Stimulated activated CD8-positive, alpha-beta memory T cell treated with anti-CD3 and anti-CD28 coated beads, Interleukin-2, amount 100 ng/mL, for 1 hour (primary cell): ENCODE measurements around the gene ZNF581.

Source experiments
- DNase-seq, 2 donors: peaks; one replicate each; pipeline ENCODE4 v3.0.0-alpha.2; 2020; ENCODE audit warnings: low read depth in 2 of 2

Gene ZNF581

GRCh38 chr19:55666343-55667005 is 23.0 kb downstream of the ZNF581 start:
- no peak for DNase-seq

DNA sequence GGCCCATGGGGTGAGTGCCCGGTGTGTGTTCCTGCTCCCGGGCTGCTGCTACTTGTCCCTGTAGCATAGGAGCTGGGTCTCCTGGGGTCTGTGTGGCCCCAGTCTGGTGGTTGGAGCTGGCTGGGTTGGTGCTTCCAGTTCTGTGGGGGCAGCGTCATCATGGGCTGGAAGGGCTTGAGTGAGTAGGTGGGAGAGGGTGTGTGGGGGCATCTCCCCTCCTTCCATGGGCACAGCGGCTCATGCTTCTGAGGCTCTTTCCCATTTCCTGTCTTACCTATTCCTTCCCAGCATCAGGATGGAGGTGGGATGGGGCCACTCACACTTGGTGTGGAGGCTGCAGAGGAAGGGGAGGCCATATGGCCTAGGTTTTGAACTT is 23.5 kb downstream of the ZNF581 start:
- DNase-seq: no peak

DNA sequence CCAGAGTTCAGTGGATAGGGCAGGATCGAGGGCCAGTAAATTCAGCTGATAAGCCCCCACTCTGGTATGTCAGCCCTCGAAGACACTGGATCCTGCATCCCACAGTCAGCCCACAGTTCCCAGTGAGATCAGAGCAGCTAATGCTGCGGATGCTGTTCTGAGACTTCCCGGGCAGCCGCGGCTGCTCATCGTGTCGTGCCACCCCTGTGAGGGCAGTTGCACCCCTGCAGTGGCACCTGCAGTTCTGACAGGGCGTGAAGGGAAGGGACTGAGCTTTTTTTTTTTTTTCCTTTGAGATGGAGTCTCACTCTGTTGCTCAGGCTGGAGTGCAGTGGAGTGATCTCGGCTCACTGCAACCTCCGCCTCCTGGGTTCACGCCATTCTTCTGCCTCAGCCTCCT is 24.1 kb downstream of the ZNF581 start:
- DNase-seq: no peak

DNA sequence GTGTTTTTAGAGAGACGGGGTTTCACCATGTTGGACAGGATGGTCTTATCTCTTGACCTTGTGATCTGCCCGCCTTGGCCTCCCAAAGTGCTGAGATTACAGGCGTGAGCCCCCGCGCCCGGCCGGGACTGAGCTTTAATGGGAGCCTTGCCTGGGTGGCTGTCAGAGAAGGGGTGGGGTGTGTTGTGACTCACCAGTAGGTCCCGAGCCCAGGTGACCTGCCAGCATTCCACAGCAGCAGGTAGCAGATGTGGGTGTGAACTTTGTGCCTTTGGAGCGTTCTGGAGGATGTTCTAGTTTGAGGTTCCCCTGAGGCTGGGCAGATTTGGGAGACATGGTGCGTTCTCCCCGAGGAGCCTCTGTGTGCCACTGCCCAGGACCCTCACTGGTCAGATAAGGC is 24.5 kb downstream of the ZNF581 start:
- no peak for DNase-seq

DNA sequence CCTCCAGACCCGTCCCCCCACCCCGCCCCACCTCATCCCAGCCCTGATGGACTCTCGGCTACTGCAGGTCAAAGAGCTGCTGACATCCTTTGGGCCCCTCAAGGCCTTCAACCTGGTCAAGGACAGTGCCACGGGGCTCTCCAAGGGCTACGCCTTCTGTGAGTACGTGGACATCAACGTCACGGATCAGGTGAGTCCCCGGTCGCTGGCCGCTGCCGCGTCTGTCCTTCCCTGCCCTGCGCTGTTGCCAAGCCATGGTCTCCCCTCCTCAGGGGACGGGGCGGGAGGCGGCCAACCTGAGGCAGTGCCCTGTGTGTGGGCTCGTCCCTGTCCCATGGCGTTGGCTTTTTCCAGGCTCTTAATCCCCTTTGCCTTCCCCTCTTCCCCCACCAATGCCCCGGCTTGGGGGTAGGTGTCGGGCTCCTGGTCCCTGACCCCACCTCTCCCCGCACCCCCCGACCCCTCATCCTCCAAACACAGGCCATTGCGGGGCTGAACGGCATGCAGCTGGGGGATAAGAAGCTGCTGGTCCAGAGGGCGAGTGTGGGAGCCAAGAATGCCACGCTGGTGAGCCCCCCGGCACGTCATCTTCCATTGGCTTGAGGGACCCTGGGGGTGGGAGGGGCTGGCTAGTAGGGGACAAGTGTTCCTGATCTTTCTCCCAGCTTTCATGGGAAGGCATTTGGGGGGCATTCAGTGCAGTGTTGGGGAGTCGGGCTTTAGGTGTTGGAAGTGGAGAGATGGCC is 25.3 kb downstream of the ZNF581 start:
- DNase-seq: no peak

DNA sequence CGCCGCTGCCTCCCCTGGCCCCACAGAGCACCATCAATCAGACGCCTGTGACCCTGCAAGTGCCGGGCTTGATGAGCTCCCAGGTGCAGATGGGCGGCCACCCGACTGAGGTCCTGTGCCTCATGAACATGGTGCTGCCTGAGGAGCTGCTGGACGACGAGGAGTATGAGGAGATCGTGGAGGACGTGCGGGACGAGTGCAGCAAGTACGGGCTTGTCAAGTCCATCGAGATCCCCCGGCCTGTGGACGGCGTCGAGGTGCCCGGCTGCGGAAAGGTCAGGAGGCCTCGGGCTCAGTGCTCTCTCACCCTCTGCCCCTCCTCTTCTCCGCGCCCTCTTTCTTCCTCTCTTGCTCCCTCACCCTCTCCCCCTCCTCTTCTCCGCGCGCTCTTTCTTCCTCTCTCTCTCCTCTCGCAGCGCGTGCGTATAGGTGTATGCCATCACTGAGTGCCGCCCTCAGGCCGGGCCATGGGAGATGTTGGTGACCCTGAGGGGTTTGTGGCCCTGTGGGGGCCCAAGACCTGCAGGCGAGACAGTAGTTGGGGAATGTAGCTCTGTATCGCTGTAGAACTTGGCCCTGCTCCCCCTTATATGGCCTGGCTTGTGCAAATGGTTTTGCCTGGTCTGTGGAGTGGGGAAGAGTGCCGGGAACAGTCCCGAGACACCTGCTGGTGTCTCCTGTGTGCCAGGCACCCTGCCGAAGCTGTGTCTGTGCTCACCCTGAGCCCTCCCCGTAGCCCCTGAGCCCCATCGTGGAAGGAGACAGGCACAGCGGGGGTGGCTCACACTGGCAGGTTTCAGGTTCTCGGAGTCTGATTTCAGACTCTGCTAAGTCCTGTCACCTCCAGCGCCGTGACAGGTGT is 26.2 kb downstream of the ZNF581 start:
- DNase-seq: no peak

- no peak for DNase-seq
Measured at GRCh38 chr19:55670280-55671053, 27.0 kb downstream of the ZNF581 start.

- DNase-seq: no peak
Measured at GRCh38 chr19:55671054-55671378, 27.6 kb downstream of the ZNF581 start.

DNA sequence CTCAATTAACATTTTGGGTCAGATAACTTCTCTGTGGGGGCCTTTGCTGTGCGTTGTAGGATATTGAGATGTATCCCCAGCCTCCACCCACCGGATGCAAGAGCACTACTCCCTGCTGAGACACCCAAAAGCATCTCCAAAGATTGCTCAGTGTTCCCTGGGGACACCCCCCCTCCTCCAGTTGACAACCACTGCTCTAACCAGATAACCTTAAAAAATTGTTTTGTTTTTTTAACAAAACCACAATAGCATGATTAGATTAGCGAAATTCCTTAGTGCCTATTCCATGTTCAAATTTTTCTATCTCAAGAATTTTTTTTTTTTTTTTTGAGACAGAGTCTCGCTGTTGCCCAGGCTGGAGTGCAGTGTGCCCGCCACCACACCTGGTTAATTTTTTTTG is 29.0 kb downstream of the ZNF581 start:
- no peak for DNase-seq

DNA sequence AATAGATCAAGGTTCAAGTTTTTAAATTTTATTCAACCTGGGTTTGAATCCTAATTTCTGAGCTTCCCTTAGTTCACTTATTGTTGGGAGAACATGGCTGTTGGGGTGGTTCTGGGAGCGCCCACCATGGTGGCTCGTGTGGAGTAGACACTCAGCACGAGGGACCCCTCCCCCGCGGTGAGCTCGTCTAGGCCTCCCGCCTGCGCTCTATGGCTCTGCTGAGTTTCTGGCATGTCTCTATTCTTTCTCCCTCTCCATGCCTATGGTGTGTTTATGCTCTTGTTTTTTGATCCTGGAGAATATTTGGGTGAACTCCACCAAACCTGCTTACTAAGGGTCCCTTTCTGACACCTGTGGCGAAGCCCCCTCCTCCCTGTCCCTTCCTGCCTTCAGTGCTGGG is 30.0 kb downstream of the ZNF581 start:
- no peak for DNase-seq

- no peak for DNase-seq
Measured at GRCh38 chr19:55673889-55674288, 30.4 kb downstream of the ZNF581 start.

GRCh38 chr19:55674459-55674840 is 31.0 kb downstream of the ZNF581 start:
- no peak for DNase-seq

- peak; percentile 95 to 96 for DNase-seq
Measured at GRCh38 chr19:55674841-55675660, 31.6 kb downstream of the ZNF581 start, which contains the start of gene EPN1. TSS of gene EPN1 (plus strand) at chr19:55675226. CDS start at chr19:55678628, 3,402 bp downstream.

DNA sequence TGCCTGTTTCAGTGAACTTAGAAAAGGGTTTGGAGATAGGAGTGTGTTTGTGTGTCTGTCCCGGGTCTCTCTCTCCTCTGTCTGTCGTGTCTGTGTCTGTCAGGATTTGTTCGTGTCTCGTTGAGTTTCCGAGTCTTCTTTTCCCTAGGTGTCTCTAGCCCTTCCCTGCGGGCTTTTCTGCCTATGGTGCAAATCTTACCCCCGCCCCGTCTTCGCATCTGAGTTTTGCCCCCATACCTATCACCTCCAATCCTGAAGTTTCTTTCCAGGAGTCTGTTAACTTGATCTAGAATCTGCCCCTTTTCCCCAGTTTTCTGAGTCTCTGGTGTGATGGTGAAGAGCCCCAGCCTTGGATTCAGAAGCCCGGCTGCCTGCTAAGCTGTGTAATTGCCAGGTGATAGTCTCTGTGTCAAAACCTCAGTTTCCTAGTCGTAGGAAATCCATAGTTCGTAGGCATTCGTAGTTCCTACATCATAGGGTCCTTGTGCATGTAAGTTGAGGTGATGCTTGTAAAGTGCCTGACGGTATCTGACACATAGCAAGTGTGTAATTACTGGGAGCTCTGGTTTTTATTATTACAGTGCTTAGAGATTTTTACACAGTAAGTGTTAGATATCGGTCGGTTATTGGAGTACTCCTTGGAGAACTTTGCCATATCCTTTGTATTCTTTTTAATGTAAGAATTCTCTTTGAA is 32.4 kb downstream of the ZNF581 start:
- no peak for DNase-seq

- no peak for DNase-seq
Measured at GRCh38 chr19:55676383-55676782, 32.9 kb downstream of the ZNF581 start.

- no peak for DNase-seq
Measured at GRCh38 chr19:55676889-55677505, 33.5 kb downstream of the ZNF581 start.

DNA sequence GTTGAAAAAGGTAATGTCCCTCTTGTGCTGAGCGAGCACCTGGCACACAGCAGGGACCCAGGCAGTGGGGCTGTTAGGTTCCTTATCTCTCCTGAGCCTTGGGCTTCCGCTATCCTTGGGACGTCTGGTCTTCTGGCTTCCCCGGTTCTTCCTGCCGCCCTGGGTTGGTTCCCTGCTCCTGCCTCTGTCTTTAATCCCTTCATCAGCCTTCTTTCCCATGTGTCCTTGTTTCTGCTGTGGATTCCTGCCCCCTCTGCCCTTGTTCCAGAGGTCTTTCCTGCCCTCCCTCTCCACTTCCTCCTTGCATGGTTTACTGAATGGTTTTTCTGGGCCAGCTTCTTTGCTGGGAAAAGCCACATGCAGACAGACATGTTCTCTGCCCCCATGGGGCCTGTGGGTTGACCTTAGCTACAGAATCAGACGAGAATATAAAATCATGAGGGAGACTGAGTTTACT is 34.2 kb downstream of the ZNF581 start:
- DNase-seq: no peak

DNA sequence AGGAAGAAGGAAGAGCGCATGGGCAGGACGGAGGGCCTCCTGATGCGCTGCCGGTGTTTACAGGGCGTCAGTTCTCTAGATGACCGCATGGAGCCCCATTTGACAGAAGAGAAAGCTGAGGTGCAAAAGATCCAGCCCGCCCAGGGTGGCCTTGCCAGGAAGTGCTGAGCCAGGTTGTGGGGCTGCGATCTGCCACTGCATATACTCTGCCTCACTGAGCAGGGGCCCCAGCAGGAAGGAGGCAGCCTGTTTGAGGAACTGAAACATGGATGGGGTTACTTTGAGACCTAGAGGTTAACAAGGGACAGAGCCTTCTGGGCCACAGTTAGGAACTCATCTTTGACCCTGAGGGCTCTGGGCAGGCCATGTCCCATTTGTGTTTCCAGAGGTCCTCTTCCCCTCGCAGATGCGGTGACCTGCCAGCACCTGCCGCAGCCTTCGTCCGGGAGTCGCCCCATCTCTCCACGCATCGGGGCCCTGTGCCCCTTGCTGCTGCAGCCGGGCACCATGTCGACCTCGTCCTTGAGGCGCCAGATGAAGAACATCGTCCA is 34.7 kb downstream of the ZNF581 start:
- no peak for DNase-seq
